Liver (tissue), 9 donors: Measurements from ENCODE around the gene ORAI2. TPM values are rescaled to one million over a fixed set of nuclear protein-coding genes. Genes with fewer than 3 reads are reported as not detected.

Source experiments
- DNase-seq: peaks from one replicate; pipeline ENCODE4 v3.0.0-alpha.2; 2017; ENCODE audit warnings: low spot score
- H3K27ac ChIP-seq, 2 donors: one replicate each; pipeline ENCODE4 v1.7.0; 2013; ENCODE audit warnings: inconsistent platforms in 2 of 2, low read length in 2 of 2, control low read depth in 1 of 2, low read depth in 1 of 2, mild to moderate bottlenecking in 1 of 2
- H3K27me3 ChIP-seq, 4 donors: one replicate each; pipeline versions ENCODE4 v1.6.1 to v1.7.0; 2013; ENCODE audit warnings: low read length in 3 of 4, inconsistent platforms in 1 of 4, mild to moderate bottlenecking in 1 of 4, moderate library complexity in 1 of 4; ENCODE audit not compliant: control insufficient read depth in 4 of 4, insufficient read depth in 4 of 4
- H3K36me3 ChIP-seq, 4 donors: one replicate each; pipeline versions ENCODE4 v1.6.1 to v1.7.0; 2013; ENCODE audit warnings: low read length in 3 of 4, mild to moderate bottlenecking in 3 of 4, low read depth in 1 of 4, moderate library complexity in 1 of 4; ENCODE audit not compliant: control insufficient read depth in 4 of 4, insufficient read depth in 3 of 4
- H3K4me1 ChIP-seq, 4 donors: one replicate each; pipeline versions ENCODE4 v1.6.1 to v1.7.0; 2013; ENCODE audit warnings: low read length in 3 of 4, mild to moderate bottlenecking in 3 of 4, moderate library complexity in 1 of 4; ENCODE audit not compliant: control insufficient read depth in 4 of 4, insufficient read depth in 4 of 4
- H3K4me3 ChIP-seq, 3 donors: one replicate each; pipeline versions ENCODE4 v1.6.1 to v1.7.0; 2013; ENCODE audit warnings: low read length in 3 of 3, control low read depth in 1 of 3, low read depth in 1 of 3, mild to moderate bottlenecking in 1 of 3
- H3K9ac ChIP-seq, 2 donors: one replicate each; pipeline ENCODE4 v1.7.0; 2013; ENCODE audit warnings: low read length in 2 of 2, mild to moderate bottlenecking in 2 of 2, moderate library complexity in 2 of 2, control low read depth in 1 of 2, low read depth in 1 of 2
- H3K9me3 ChIP-seq, 4 donors: one replicate each; pipeline versions ENCODE4 v1.6.1 to v1.7.0; 2013; ENCODE audit warnings: low read length in 3 of 4; ENCODE audit not compliant: control insufficient read depth in 4 of 4
- EGR1 ChIP-seq, 2 donors: IDR thresholded peaks; 2 replicates each; pipeline ENCODE4 v1.6.1; 2016 to 2018; ENCODE audit warnings: antibody characterized with exemption in 2 of 2, low read depth in 2 of 2
- FOXA1 ChIP-seq: IDR thresholded peaks from 2 replicates; pipeline ENCODE4 v1.6.1; 2016; ENCODE audit warnings: antibody characterized with exemption
- FOXA2 ChIP-seq: IDR thresholded peaks from 2 replicates; pipeline ENCODE4 v1.6.1; 2016; ENCODE audit warnings: antibody characterized with exemption
- GABPA ChIP-seq, 2 donors: IDR thresholded peaks in 1 of 2; conservative IDR thresholded peaks in 1 of 2; 2 replicates each; pipeline ENCODE4 v1.6.1; 2016; ENCODE audit warnings: antibody characterized with exemption in 2 of 2, mild to moderate bottlenecking in 1 of 2, moderate library complexity in 1 of 2
- HNF4A ChIP-seq, 2 donors: conservative IDR thresholded peaks; 2 replicates each; pipeline ENCODE4 v1.6.1; 2016; ENCODE audit warnings: antibody characterized with exemption in 2 of 2, mild to moderate bottlenecking in 2 of 2
- HNF4G ChIP-seq: IDR thresholded peaks from 2 replicates; pipeline ENCODE4 v1.6.1; 2016; ENCODE audit warnings: antibody characterized with exemption
- JUND ChIP-seq, 2 donors: IDR thresholded peaks; 2 replicates each; pipeline ENCODE4 v1.6.1; 2016; ENCODE audit warnings: antibody characterized with exemption in 2 of 2
- NR2F2 ChIP-seq: IDR thresholded peaks from 2 replicates; pipeline ENCODE4 v1.6.1; 2016; ENCODE audit warnings: antibody characterized with exemption
- RAD21 ChIP-seq, 2 donors: IDR thresholded peaks; 2 replicates each; pipeline ENCODE4 v1.6.1; 2016; ENCODE audit warnings: antibody characterized with exemption in 2 of 2, mild to moderate bottlenecking in 2 of 2
- RXRA ChIP-seq, 2 donors: IDR thresholded peaks; 2 replicates each; pipeline ENCODE4 v1.6.1; 2017 to 2018; ENCODE audit warnings: antibody characterized with exemption in 2 of 2, mild to moderate bottlenecking in 1 of 2
- SP1 ChIP-seq: IDR thresholded peaks from 2 replicates; pipeline ENCODE4 v1.6.1; 2018; ENCODE audit warnings: antibody characterized with exemption, mild to moderate bottlenecking
- TAF1 ChIP-seq: conservative IDR thresholded peaks from 2 replicates; pipeline ENCODE4 v1.6.1; 2016; ENCODE audit warnings: antibody characterized with exemption, mild to moderate bottlenecking
- YY1 ChIP-seq: IDR thresholded peaks from 2 replicates; pipeline ENCODE4 v1.6.1; 2016; ENCODE audit warnings: antibody characterized with exemption, mild to moderate bottlenecking
- WGBS: extraction: QIAGEN DNeasy Blood & Tissue Kit; methylation state at CpG from one replicate; pipeline ENCODE4 v1.1.7; 2013; 5-methylcytosine and 5-hydroxymethylcytosine counted together
- polyA plus RNA-seq, 2 donors: library from polyadenylated mRNA; stranded (reverse) in 1 of 2; unstranded in 1 of 2; fragments of 200-250 nt in 1 of 2; fragments of >200 nt in 1 of 2; fragmentation: Nextera tagmentation in 1 of 2; extraction: Ambion mirVana in 1 of 2; gene quantifications; one replicate each; pipeline versions ENCODE4 v1.2.1 to v1.2.3, GENCODE V29; 2013 to 2015
- total RNA-seq, 2 donors: library from RNA; depleted of rRNA; stranded (reverse); fragments of >200 nt; gene quantifications; one replicate each; pipeline ENCODE4 v1.2.3, GENCODE V29; 2014
- TF ChIP-seq, protein P1 (sequence below): IDR thresholded peaks from 2 replicates; pipeline ENCODE4 v1.6.1; 2016; ENCODE audit warnings: antibody characterized with exemption
- TF ChIP-seq, protein P2 (sequence below): fragments of 150-350 bp; IDR thresholded peaks from 2 replicates; pipeline ENCODE4 v1.5.1; 2017; ENCODE audit warnings: improper control_type of control experiment, low read depth, low read length; ENCODE audit not compliant: missing input control
- TF ChIP-seq, protein P3 (sequence below): IDR thresholded peaks from 2 replicates; pipeline ENCODE4 v1.6.1; 2016; ENCODE audit warnings: antibody characterized with exemption
- TF ChIP-seq, protein P4 (sequence below): IDR thresholded peaks from 2 replicates; pipeline ENCODE4 v1.6.1; 2016; ENCODE audit warnings: antibody characterized with exemption, mild to moderate bottlenecking
- TF ChIP-seq, protein P5 (sequence below): IDR thresholded peaks from 2 replicates; pipeline ENCODE4 v1.6.1; 2016; ENCODE audit warnings: antibody characterized with exemption
- donor health status: healthy.
- donor health status: healthy.
- donor health status: healthy.
- donor health status: healthy.
- donor health status: healthy.

The ORAI2 gene
- total and polyA plus RNA-seq, 4 donors = 1.3 to 10.3 (median 4.8) TPM

DNA sequence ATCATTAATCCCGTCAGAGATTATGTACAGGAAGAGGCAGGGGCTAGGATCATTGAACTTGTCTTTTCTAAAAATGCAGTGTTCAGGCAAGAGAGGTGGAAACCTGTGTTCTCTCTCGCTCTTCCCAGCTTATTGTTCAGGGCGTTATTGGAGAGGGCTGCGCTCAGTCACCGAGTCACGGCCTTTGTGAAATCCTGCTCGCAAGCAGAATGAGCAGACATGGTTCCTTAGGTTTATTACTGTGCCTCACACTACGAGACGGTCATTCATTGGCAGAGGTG, 37.8 kb upstream of the ORAI2 start:
- no peaks in the 10 kb centered on the region for H3K9me3 ChIP-seq
- peak overlapping the region; percentile 45 to 96 (median 89) for H3K4me3 ChIP-seq
- DNase-seq = no peak
- no peaks in the 10 kb centered on the region for H3K27me3 ChIP-seq
- WGBS = 10% methylated on average over 9 of the region's 9 CpGs
- H3K36me3 ChIP-seq = peaks cover 5 to 17% (median 9%) of the 10 kb centered on the region in 4 donors
- TF ChIP-seq FOXA2 (no peak), JUND (IDR thresholded peaks at IDR 0.05) (no peak), FOXA1 (no peak), TAF1 (no peak), HNF4A (conservative IDR thresholded peaks at IDR 0.05) (no peak), YY1 (no peak), SP1 (no peak)
- TF ChIP-seq, protein P1, sequence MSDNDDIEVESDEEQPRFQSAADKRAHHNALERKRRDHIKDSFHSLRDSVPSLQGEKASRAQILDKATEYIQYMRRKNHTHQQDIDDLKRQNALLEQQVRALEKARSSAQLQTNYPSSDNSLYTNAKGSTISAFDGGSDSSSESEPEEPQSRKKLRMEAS = no peak
- TF ChIP-seq, protein P2, sequence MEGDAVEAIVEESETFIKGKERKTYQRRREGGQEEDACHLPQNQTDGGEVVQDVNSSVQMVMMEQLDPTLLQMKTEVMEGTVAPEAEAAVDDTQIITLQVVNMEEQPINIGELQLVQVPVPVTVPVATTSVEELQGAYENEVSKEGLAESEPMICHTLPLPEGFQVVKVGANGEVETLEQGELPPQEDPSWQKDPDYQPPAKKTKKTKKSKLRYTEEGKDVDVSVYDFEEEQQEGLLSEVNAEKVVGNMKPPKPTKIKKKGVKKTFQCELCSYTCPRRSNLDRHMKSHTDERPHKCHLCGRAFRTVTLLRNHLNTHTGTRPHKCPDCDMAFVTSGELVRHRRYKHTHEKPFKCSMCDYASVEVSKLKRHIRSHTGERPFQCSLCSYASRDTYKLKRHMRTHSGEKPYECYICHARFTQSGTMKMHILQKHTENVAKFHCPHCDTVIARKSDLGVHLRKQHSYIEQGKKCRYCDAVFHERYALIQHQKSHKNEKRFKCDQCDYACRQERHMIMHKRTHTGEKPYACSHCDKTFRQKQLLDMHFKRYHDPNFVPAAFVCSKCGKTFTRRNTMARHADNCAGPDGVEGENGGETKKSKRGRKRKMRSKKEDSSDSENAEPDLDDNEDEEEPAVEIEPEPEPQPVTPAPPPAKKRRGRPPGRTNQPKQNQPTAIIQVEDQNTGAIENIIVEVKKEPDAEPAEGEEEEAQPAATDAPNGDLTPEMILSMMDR = no peak
- TF ChIP-seq, protein P3, sequence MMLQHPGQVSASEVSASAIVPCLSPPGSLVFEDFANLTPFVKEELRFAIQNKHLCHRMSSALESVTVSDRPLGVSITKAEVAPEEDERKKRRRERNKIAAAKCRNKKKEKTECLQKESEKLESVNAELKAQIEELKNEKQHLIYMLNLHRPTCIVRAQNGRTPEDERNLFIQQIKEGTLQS = no peak
- peaks cover 0 to 19% (median 16%) of the 10 kb centered on the region in 4 donors for H3K4me1 ChIP-seq
- H3K9ac ChIP-seq = peak overlapping the region; percentile 1 to 52
- peak overlapping the region; percentile 64 to 71 for H3K27ac ChIP-seq

DNA sequence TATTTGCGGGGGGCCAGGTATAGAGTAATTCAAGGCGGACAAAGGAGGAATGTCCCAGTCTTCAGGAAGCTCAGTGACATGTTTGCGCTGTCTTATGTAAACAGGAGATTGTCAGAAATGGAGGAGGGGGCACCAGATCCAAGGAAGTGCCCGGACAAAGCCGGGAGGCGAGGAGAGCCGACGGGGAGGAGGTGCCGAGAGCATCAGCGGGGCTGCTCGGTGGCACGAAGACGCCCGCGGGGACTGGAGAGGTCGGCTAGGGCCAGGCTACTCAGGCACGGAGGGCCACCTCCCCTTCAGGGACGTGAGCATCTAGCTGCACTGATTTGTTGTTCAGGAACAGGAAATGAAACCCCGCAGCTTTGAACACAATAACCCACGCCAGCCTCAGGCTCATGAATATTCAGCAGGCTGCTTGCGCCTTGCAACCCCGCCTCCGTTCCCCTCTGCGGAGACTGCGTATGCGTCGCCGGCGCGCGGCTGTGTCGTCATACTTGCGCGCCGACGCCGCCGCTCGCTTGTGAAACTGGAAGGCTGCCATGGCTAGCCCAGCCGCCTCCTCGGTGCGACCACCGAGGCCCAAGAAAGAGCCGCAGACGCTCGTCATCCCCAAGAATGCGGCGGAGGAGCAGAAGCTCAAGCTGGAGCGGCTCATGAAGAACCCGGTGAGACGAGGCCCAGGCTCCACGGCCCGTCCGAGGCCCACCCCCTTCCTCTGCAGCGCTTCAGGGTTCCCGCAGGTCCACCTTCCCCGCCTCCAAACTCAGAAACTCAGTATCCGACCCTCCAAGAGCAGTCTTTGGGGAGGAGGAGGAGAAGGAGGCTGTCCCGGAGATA, 37.3 kb upstream of the ORAI2 start, which contains the start of gene PRKRIP1:
Gene PRKRIP1, plus strand, starts transcription at position 491 of the 837 bp plus-strand sequence. Its CDS starts 49 bp downstream, at position 540.
- DNase-seq = peak; percentile 82
- Histone ChIP-seq H3K4me1 (peaks cover 0 to 19% (median 16%) of the 10 kb centered on the region in 4 donors), H3K27ac (peak within 1 kb of the TSS; percentile 64 to 71), H3K36me3 (peaks cover 5 to 21% (median 12%) of the 10 kb centered on the region in 4 donors), H3K9ac (peak within 1 kb of the TSS; percentile 75 to 98), H3K9me3 (no peaks in the 10 kb centered on the region), H3K27me3 (no peaks in the 10 kb centered on the region), H3K4me3 (peak within 1 kb of the TSS; percentile 89 to 98 (median 96))
- TF ChIP-seq GABPA (IDR thresholded peaks at IDR 0.05 in 1 of 2, conservative IDR thresholded peaks at IDR 0.05 in 1 of 2) = peak; percentile 25 to 78
- no peak for TF ChIP-seq HNF4G
- TF ChIP-seq FOXA1 = peak; percentile 57
- TF ChIP-seq, protein P1 = no peak
- TF ChIP-seq, protein P3 = peak; percentile 46
- TF ChIP-seq, protein P2 = no peak
- TF ChIP-seq RAD21 (IDR thresholded peaks at IDR 0.05) = no peak
- peak; percentile 76 for TF ChIP-seq YY1
- peak; percentile 78 for TF ChIP-seq SP1
- no peak for TF ChIP-seq FOXA2
- peak in 1 of 2 donors; percentile 54 for TF ChIP-seq RXRA (IDR thresholded peaks at IDR 0.05)
- TF ChIP-seq, protein P4, sequence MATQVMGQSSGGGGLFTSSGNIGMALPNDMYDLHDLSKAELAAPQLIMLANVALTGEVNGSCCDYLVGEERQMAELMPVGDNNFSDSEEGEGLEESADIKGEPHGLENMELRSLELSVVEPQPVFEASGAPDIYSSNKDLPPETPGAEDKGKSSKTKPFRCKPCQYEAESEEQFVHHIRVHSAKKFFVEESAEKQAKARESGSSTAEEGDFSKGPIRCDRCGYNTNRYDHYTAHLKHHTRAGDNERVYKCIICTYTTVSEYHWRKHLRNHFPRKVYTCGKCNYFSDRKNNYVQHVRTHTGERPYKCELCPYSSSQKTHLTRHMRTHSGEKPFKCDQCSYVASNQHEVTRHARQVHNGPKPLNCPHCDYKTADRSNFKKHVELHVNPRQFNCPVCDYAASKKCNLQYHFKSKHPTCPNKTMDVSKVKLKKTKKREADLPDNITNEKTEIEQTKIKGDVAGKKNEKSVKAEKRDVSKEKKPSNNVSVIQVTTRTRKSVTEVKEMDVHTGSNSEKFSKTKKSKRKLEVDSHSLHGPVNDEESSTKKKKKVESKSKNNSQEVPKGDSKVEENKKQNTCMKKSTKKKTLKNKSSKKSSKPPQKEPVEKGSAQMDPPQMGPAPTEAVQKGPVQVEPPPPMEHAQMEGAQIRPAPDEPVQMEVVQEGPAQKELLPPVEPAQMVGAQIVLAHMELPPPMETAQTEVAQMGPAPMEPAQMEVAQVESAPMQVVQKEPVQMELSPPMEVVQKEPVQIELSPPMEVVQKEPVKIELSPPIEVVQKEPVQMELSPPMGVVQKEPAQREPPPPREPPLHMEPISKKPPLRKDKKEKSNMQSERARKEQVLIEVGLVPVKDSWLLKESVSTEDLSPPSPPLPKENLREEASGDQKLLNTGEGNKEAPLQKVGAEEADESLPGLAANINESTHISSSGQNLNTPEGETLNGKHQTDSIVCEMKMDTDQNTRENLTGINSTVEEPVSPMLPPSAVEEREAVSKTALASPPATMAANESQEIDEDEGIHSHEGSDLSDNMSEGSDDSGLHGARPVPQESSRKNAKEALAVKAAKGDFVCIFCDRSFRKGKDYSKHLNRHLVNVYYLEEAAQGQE = peak; percentile 60
- TF ChIP-seq, protein P5, sequence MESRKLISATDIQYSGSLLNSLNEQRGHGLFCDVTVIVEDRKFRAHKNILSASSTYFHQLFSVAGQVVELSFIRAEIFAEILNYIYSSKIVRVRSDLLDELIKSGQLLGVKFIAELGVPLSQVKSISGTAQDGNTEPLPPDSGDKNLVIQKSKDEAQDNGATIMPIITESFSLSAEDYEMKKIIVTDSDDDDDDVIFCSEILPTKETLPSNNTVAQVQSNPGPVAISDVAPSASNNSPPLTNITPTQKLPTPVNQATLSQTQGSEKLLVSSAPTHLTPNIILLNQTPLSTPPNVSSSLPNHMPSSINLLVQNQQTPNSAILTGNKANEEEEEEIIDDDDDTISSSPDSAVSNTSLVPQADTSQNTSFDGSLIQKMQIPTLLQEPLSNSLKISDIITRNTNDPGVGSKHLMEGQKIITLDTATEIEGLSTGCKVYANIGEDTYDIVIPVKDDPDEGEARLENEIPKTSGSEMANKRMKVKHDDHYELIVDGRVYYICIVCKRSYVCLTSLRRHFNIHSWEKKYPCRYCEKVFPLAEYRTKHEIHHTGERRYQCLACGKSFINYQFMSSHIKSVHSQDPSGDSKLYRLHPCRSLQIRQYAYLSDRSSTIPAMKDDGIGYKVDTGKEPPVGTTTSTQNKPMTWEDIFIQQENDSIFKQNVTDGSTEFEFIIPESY = peak; percentile 52
- TF ChIP-seq NR2F2 = peak; percentile 47
- TF ChIP-seq HNF4A (conservative IDR thresholded peaks at IDR 0.05) = no peak
- TF ChIP-seq TAF1 = no peak
- TF ChIP-seq JUND (IDR thresholded peaks at IDR 0.05) = no peak
- TF ChIP-seq EGR1 (IDR thresholded peaks at IDR 0.05; ENCODE audit: low read depth in 2 of 2) = peak; percentile 38 to 66
- whole genome bisulfite sequencing = under 1% methylated on average over 57 of the region's 59 CpGs
